ENCODE data around the gene SOX12.

Gene SOX12

DNA sequence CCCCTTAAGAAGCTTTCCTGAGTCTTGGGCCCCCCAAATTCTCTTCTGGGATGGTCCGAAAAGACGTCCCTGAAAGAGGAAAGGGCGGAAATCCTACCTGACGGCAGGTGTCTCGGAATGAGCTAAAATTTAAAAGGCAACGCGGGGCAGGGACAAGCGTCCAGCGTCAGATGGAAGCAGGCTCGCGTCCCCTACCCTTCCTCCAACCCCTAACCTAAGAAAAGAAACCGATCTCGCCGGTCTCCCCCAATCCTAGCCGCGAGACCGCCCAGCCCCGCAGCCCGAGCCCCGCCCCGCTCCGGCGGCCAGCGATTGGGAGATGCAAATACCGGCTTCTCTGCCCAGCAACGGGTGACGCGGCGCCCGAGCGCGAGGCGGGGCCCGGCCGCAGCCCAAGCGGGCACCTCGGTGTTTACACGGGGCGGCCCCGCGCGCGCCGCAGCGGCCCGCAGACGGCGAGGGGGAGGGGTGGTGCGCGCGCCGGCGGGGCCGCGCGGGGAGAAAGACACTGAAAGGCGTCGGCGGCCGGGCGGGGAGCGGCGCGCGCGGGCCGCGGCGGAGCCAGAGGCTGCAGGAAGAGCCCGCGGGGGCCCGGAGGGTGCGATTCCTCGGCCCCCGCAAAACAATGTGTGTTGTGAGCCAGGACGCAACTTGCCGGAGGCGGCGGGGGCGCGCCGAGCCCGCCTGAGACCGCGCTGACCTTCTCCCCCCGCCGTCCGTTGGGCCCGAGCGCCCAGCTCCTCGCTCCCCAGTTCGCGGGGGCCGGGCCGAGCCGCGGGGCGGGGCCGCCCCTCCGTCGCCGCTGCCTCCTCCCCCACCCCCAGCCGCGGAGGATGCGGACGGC is at the start of gene SOX12:
Gene SOX12 (plus strand): TSS at position 508 of the 844 bp plus-strand sequence. CDS start 373 bp downstream, outside the sequence.
- DNase-seq (ENCODE audit: low read depth): peak; percentile 89
- TF ChIP-seq CTCF (conservative IDR thresholded peaks at IDR 0.05; ENCODE audit: low read length): no peak
- H3K4me3 ChIP-seq (ENCODE audit: low read length): peak within 1 kb of the TSS; percentile 89

GRCh38 chr20:275791-276190 is 49.6 kb upstream of the SOX12 start:
- no peak overlapping the region for H3K4me3 ChIP-seq (ENCODE audit: low read length)
- DNase-seq (ENCODE audit: low read depth): no peak
- no peak for TF ChIP-seq CTCF (conservative IDR thresholded peaks at IDR 0.05; ENCODE audit: low read length)

DNA sequence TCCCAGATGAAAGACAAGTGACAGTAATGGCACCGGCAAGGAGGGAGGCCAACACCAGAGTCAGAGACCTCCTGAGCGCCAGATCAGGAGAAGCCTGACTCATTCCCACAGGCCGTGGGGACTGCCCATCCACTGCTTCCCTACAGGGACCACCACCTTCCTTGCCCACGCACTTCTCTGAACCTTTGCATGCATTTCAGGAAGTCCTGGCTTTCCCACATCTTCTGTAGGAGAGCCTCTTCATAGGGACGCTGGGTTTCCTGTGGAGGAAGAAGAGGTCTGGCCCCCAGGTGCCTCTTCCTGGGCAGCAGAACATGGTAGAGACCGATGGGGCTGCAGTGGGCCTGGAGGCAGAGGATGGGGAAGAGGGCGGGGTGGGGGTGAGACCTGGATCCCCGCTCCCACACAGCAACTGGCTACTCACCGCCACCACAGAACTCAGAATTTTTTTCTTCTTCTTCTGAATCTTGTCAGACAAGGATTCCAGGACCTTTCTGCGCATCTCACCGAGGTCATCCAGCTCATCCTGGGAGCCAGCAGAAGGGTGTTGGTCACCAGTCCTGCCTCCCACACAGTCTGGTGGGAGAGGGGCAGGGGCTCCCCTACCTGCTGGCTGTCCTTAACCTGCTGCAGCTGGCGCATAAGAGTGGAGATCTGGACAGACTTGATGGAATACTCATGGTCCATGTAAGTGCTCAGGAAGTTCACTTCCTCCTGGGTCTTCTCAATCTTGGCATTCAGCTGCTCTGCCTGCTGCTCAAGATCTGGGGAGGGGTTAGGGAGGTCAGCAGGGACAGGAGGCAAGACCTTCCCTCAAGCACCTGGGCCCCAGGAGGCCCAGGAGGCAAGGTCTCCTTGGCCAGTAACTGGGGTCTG is 48.5 kb upstream of the SOX12 start:
- no peak overlapping the region for H3K4me3 ChIP-seq (ENCODE audit: low read length)
- no peak for TF ChIP-seq CTCF (conservative IDR thresholded peaks at IDR 0.05; ENCODE audit: low read length)
- no peak for DNase-seq (ENCODE audit: low read depth)

- no peak for DNase-seq (ENCODE audit: low read depth)
- no peak for TF ChIP-seq CTCF (conservative IDR thresholded peaks at IDR 0.05; ENCODE audit: low read length)
- no peak overlapping the region for H3K4me3 ChIP-seq (ENCODE audit: low read length)
Measured at GRCh38 chr20:277496-277781, 47.9 kb upstream of the SOX12 start.

DNA sequence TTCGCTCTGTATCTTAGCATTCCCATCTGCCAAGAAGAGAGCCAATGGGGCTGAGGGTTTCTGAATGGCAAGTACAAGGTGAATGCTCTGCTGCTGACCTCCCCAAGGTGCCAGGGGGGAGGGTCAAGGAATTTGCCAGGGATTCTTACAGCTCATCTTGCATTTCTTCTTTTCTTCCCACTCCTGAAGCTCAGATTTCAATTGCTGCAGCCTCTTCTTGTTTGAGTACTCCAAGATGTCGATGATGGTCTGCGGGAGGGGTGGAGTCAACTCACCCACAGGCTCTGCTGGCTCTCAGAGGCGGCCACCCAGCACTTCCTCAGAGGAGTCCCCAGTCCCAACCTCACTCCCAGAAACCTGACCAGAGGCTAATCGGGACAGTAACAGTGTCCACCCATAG is 47.2 kb upstream of the SOX12 start:
- TF ChIP-seq CTCF (conservative IDR thresholded peaks at IDR 0.05; ENCODE audit: low read length): no peak
- H3K4me3 ChIP-seq (ENCODE audit: low read length): no peak overlapping the region
- DNase-seq (ENCODE audit: low read depth): no peak

GRCh38 chr20:278607-279571 is 46.5 kb upstream of the SOX12 start:
- DNase-seq (ENCODE audit: low read depth): no peak
- TF ChIP-seq CTCF (conservative IDR thresholded peaks at IDR 0.05; ENCODE audit: low read length): no peak
- H3K4me3 ChIP-seq (ENCODE audit: low read length): peak overlapping the region; percentile 47

All from AG10803 (cell line).